ENCODE data around the gene SETBP1. TPM values are rescaled to one million over a fixed set of nuclear protein-coding genes. Genes with fewer than 3 reads are reported as not detected.

SETBP1 gene
- total and polyA plus RNA-seq, 2 donors from 2014 or later: 2.7 to 71.7 TPM

DNA sequence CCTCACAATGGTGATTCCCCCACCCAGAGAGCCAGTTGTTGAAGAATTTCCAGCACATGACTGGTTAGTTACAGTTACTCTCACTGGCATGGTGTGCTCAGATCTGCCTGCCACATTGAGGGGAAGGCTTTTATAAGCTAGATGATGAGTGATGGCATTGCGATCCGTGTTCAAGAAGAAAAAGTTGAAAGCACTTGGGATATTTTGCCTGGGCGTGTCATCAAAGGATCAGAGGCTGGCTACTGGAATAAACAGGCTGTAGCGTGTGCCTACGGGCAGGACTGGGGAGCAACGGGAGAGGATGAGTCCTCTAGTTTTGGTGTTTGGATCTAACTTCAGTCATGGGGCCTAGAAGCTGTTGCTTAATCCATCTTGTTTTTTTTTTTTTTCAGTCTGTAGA is 175.0 kb downstream of the SETBP1 start:
- Histone ChIP-seq H3K9me3 (ENCODE audit: control insufficient read depth in 2 of 3, insufficient read depth in 1 of 3, low read length in 3 of 3) (no peaks in the 10 kb centered on the region), H3K36me3 (ENCODE audit: control insufficient read depth in 2 of 3, insufficient read depth in 3 of 3, low read length in 3 of 3) (no peaks in the 10 kb centered on the region), H3K27ac (ENCODE audit: low read depth in 2 of 2, low read length in 2 of 2) (no peak overlapping the region), H3K4me1 (ENCODE audit: control insufficient read depth in 2 of 3, insufficient read depth in 2 of 3, low read depth in 1 of 3, low read length in 3 of 3) (peaks cover 0 to 19% (median 4%) of the 10 kb centered on the region in 3 donors), H3K9ac (ENCODE audit: low read length in 3 of 3) (no peak overlapping the region), H3K27me3 (ENCODE audit: control insufficient read depth, insufficient read depth, low read length) (no peaks in the 10 kb centered on the region), H3K4me3 (ENCODE audit: low read length in 3 of 3) (no peak overlapping the region)
- DNase-seq (no peak), FAIRE-seq (no peak)
- TF ChIP-seq CTCF (IDR thresholded peaks at IDR 0.05; ENCODE audit: borderline replicate concordance, extremely low read depth, insufficient read depth): no peak
- intact Hi-C loops (cut with DNase I): no loop called here

DNA sequence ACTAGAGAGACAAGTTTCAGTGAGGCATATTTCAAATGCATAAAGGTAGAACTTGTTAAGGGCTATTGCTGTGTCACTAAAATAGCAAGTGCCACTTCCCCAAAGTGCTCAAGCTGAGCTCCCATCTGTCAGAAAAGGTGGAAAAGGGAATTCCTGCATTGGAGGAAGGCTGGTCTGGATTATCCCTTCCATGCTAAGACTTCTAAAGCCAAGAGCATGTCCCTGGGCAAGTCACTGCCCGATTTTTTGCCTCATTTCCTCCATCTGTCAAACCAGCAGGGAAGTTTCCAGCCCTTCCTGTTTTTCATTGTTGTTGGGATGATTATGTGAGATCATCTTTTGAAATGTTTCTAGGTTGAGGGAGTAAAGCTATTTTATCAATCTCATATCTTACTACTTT is 175.5 kb downstream of the SETBP1 start:
- no peak for TF ChIP-seq CTCF (IDR thresholded peaks at IDR 0.05; ENCODE audit: borderline replicate concordance, extremely low read depth, insufficient read depth)
- peaks cover 0 to 19% (median 4%) of the 10 kb centered on the region in 3 donors for H3K4me1 ChIP-seq (ENCODE audit: control insufficient read depth in 2 of 3, insufficient read depth in 2 of 3, low read depth in 1 of 3, low read length in 3 of 3)
- H3K4me3 ChIP-seq (ENCODE audit: low read length in 3 of 3): no peak overlapping the region
- H3K9ac ChIP-seq (ENCODE audit: low read length in 3 of 3): no peak overlapping the region
- H3K27ac ChIP-seq (ENCODE audit: low read depth in 2 of 2, low read length in 2 of 2): no peak overlapping the region
- DNase-seq (no peak), FAIRE-seq (no peak)
- intact Hi-C loops (cut with DNase I): no loop called here
- H3K9me3 ChIP-seq (ENCODE audit: control insufficient read depth in 2 of 3, insufficient read depth in 1 of 3, low read length in 3 of 3): no peaks in the 10 kb centered on the region
- no peaks in the 10 kb centered on the region for H3K36me3 ChIP-seq (ENCODE audit: control insufficient read depth in 2 of 3, insufficient read depth in 3 of 3, low read length in 3 of 3)
- no peaks in the 10 kb centered on the region for H3K27me3 ChIP-seq (ENCODE audit: control insufficient read depth, insufficient read depth, low read length)

- FAIRE-seq: no peak
- intact Hi-C loops (cut with DNase I): no loop called here
Measured at GRCh38 chr18:44857081-44857480, 176.4 kb downstream of the SETBP1 start.

More at GRCh38 chr18:44857081-44857480, 176.4 kb downstream of the SETBP1 start:
- DNase-seq: no peak
- Histone ChIP-seq H3K4me1 (ENCODE audit: control insufficient read depth in 2 of 3, insufficient read depth in 2 of 3, low read depth in 1 of 3, low read length in 3 of 3) (peaks cover 0 to 18% (median 4%) of the 10 kb centered on the region in 3 donors), H3K9me3 (ENCODE audit: control insufficient read depth in 2 of 3, insufficient read depth in 1 of 3, low read length in 3 of 3) (no peaks in the 10 kb centered on the region), H3K27ac (ENCODE audit: low read depth in 2 of 2, low read length in 2 of 2) (no peak overlapping the region), H3K36me3 (ENCODE audit: control insufficient read depth in 2 of 3, insufficient read depth in 3 of 3, low read length in 3 of 3) (no peaks in the 10 kb centered on the region), H3K9ac (ENCODE audit: low read length in 3 of 3) (no peak overlapping the region), H3K4me3 (ENCODE audit: low read length in 3 of 3) (no peak overlapping the region), H3K27me3 (ENCODE audit: control insufficient read depth, insufficient read depth, low read length) (no peaks in the 10 kb centered on the region)
- TF ChIP-seq CTCF (IDR thresholded peaks at IDR 0.05; ENCODE audit: borderline replicate concordance, extremely low read depth, insufficient read depth): no peak

All from kidney (tissue), 14 donors.